WTC11 (cell line): ENCODE data around the gene DTX2.
"Not testable (repeated sequence)": the region's sequence is repeated elsewhere in the genome, so short reads cannot be mapped to it uniquely, and the experiment has no call there.

Source experiments
- CBFB ChIP-seq: sonication (generic); formaldehyde crosslinking; IDR thresholded peaks from 2 replicates; pipeline ENCODE4 v1.8.1; 2022; ENCODE audit warnings: mild to moderate bottlenecking, low read depth, missing genetic modification reagents
- CREB1 ChIP-seq: sonication (generic); formaldehyde crosslinking; IDR thresholded peaks from 2 replicates; pipeline ENCODE4 v1.8.0; 2023; ENCODE audit warnings: mild to moderate bottlenecking, missing genetic modification reagents
- ELF4 ChIP-seq: sonication (generic); formaldehyde crosslinking; IDR thresholded peaks from 2 replicates; pipeline ENCODE4 v1.8.1; 2022; ENCODE audit warnings: low read depth, mild to moderate bottlenecking, moderate library complexity, missing genetic modification reagents
- ESRRA ChIP-seq: sonication (generic); formaldehyde crosslinking; IDR thresholded peaks from 2 replicates; pipeline ENCODE4 v1.8.1; 2022; ENCODE audit warnings: mild to moderate bottlenecking, missing genetic modification reagents, borderline replicate concordance
- NFYB ChIP-seq: sonication (generic); formaldehyde crosslinking; conservative IDR thresholded peaks from 2 replicates; pipeline ENCODE4 v1.8.0; 2022; ENCODE audit warnings: low read depth, missing genetic modification reagents
- TP53 ChIP-seq: sonication (generic); formaldehyde crosslinking; IDR thresholded peaks from 2 replicates; pipeline ENCODE4 v1.8.1; 2023; ENCODE audit warnings: mild to moderate bottlenecking, missing genetic modification reagents
- TF ChIP-seq, protein P1 (sequence below): sonication (generic); formaldehyde crosslinking; IDR thresholded peaks from 2 replicates; pipeline ENCODE4 v1.8.0; 2022; ENCODE audit warnings: mild to moderate bottlenecking, missing genetic modification reagents
- TF ChIP-seq, protein P2 (sequence below): fragments of 200-600 bp; IDR thresholded peaks from 2 replicates; pipeline ENCODE4 v1.8.0; 2022; ENCODE audit warnings: antibody characterized with exemption

DNA sequence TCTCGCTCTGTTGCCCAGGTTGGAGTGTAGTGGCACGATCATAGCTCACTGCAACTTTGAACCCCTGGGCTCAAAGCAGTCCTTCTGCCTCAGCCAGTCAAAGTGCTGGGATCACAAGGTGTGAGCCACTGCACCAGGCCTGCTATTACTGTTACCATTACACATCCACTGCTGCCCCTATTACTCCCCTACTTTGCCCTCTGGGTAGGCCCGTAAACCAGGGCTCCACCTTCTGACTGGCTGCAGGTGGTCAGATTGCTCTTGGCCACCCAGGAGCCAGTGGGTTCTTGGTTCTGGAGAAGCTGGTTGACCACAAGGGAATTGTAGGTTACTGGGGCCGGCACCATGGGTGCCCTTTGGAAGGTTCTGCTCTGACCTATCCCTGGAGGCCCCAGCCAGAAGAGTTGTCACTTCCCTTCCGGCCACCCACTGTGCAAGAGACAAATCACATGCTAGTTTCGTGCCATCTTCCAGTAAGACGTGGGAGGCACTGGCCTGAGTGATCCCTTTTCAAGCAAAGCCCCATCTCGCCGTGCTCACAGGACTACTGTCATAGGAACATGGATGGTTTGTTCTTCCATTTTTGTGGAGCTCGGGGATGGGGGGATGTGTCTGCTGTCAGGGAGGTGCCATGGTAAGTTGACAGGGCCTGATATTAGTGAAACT is 10.2 kb downstream of the DTX2 start:
- TF ChIP-seq, protein P1, sequence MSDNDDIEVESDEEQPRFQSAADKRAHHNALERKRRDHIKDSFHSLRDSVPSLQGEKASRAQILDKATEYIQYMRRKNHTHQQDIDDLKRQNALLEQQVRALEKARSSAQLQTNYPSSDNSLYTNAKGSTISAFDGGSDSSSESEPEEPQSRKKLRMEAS = not testable (repeated sequence)
- TF ChIP-seq ESRRA (CRISPR knock-in tag); NFYB; CREB1; TP53; CBFB; ELF4 (CRISPR knock-in tag): not testable (repeated sequence)
- TF ChIP-seq, protein P2, sequence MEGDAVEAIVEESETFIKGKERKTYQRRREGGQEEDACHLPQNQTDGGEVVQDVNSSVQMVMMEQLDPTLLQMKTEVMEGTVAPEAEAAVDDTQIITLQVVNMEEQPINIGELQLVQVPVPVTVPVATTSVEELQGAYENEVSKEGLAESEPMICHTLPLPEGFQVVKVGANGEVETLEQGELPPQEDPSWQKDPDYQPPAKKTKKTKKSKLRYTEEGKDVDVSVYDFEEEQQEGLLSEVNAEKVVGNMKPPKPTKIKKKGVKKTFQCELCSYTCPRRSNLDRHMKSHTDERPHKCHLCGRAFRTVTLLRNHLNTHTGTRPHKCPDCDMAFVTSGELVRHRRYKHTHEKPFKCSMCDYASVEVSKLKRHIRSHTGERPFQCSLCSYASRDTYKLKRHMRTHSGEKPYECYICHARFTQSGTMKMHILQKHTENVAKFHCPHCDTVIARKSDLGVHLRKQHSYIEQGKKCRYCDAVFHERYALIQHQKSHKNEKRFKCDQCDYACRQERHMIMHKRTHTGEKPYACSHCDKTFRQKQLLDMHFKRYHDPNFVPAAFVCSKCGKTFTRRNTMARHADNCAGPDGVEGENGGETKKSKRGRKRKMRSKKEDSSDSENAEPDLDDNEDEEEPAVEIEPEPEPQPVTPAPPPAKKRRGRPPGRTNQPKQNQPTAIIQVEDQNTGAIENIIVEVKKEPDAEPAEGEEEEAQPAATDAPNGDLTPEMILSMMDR = not testable (repeated sequence)
